NB4 (cell line): ENCODE measurements around the gene PDE6B.

Experiments
- DNase-seq: peaks from one replicate; pipeline ENCODE4 v3.0.0; 2010; ENCODE audit warnings: low read depth
- H3K4me3 ChIP-seq: one replicate; pipeline ENCODE4 v1.5.1; 2011; ENCODE audit warnings: mild to moderate bottlenecking, low read depth, low read length, moderate library complexity
- CTCF ChIP-seq: IDR thresholded peaks from one replicate; pipeline ENCODE4 v1.5.1; 2012; ENCODE audit warnings: low read depth, low read length
- MAX ChIP-seq: IDR thresholded peaks from 2 replicates; pipeline ENCODE4 v1.6.1; 2011; ENCODE audit warnings: low read depth, low read length
- MYC ChIP-seq: IDR thresholded peaks from 2 replicates; pipeline ENCODE4 v1.6.1; 2011; ENCODE audit warnings: low read depth, low read length
- POLR2A ChIP-seq: IDR thresholded peaks from 2 replicates; pipeline ENCODE4 v1.6.1; 2011; ENCODE audit warnings: mild to moderate bottlenecking; ENCODE audit not compliant: insufficient read length; ENCODE audit errors: extremely low read depth

Gene PDE6B

GRCh38 chr4:616091-616490, 9.3 kb upstream of the PDE6B start:
- DNase-seq: no peak
- TF ChIP-seq CTCF (no peak), MYC (no peak), MAX (no peak), POLR2A (no peak)
- H3K4me3 ChIP-seq: no peak overlapping the region

GRCh38 chr4:616911-617643, 8.3 kb upstream of the PDE6B start:
- no peak for DNase-seq
- no peak overlapping the region for H3K4me3 ChIP-seq
- TF ChIP-seq CTCF (no peak), MYC (no peak), MAX (no peak), POLR2A (no peak)

- no peak for DNase-seq
- TF ChIP-seq POLR2A: no peak
- TF ChIP-seq MAX: no peak
- TF ChIP-seq CTCF: no peak
- no peak for TF ChIP-seq MYC
These were observed 7.4 kb upstream of the PDE6B start for GRCh38 chr4:617644-618641.

GRCh38 chr4:620201-620600, 5.2 kb upstream of the PDE6B start:
- TF ChIP-seq CTCF (no peak), MYC (no peak), POLR2A (no peak), MAX (no peak)
- no peak overlapping the region for H3K4me3 ChIP-seq
- DNase-seq: no peak

More at GRCh38 chr4:617644-618641, 7.4 kb upstream of the PDE6B start:
- no peak overlapping the region for H3K4me3 ChIP-seq

- TF ChIP-seq MAX: no peak
- no peak for TF ChIP-seq MYC
- no peak for TF ChIP-seq CTCF
- TF ChIP-seq POLR2A: no peak
- no peak for DNase-seq
- no peak overlapping the region for H3K4me3 ChIP-seq
These were observed 4.5 kb upstream of the PDE6B start for GRCh38 chr4:620851-621261.
